Colon (tissue), 2 donors: ENCODE results near the gene TK1.

Source experiments
- FAIRE-seq: peaks from 2 replicates; lab custom pipeline; 2012; peaks lifted over from hg19 to GRCh38; lab: Jason Lieb, UNC
- donor health status: control.
- donor health status: control.

The TK1 gene

GRCh38 chr17:78133971-78134898, 52.6 kb downstream of the TK1 start:
- FAIRE-seq: no peak

- no peak for FAIRE-seq
Measured at GRCh38 chr17:78133179-78133951, 53.5 kb downstream of the TK1 start.

- FAIRE-seq: no peak
Measured at GRCh38 chr17:78132767-78133178, 54.1 kb downstream of the TK1 start.

GRCh38 chr17:78132084-78132676, 54.7 kb downstream of the TK1 start:
- FAIRE-seq: no peak

- no peak for FAIRE-seq
Measured at GRCh38 chr17:78131172-78132083, 55.4 kb downstream of the TK1 start.

GRCh38 chr17:78130437-78131101, 56.3 kb downstream of the TK1 start, which contains the start of gene TMC8:
TSS of gene TMC8 (plus strand) at chr17:78130771. CDS start at chr17:78131589, 818 bp downstream.
- no peak for FAIRE-seq

- no peak for FAIRE-seq
Measured at GRCh38 chr17:78130090-78130436, 56.8 kb downstream of the TK1 start.

- FAIRE-seq: no peak
Measured at GRCh38 chr17:78129351-78130089, 57.3 kb downstream of the TK1 start.

GRCh38 chr17:78128551-78129350, 58.1 kb downstream of the TK1 start, which contains the start of gene TMC6:
TSS of gene TMC6 (minus strand) at chr17:78128755. CDS start at chr17:78126832, 1,923 bp downstream.
- no peak for FAIRE-seq

- FAIRE-seq: no peak
Measured at GRCh38 chr17:78127888-78128550, 58.8 kb downstream of the TK1 start.

- FAIRE-seq: no peak
Measured at GRCh38 chr17:78127239-78127887, 59.5 kb downstream of the TK1 start.

GRCh38 chr17:78126895-78127238, 60.0 kb downstream of the TK1 start:
- FAIRE-seq: no peak

GRCh38 chr17:78125976-78126894, 60.6 kb downstream of the TK1 start:
- FAIRE-seq: no peak

- no peak for FAIRE-seq
Measured at GRCh38 chr17:78125138-78125913, 61.5 kb downstream of the TK1 start.

- no peak for FAIRE-seq
Measured at GRCh38 chr17:78124836-78125137, 62.1 kb downstream of the TK1 start.
